IPS-20b (cell line): ENCODE data around the gene TAP1.
"Not testable (repeated sequence)": the region's sequence is repeated elsewhere in the genome, so short reads cannot be mapped to it uniquely, and the experiment has no call there.

Experiments used
- H3K27ac ChIP-seq: one replicate; pipeline ENCODE4 v1.5.1; 2013; ENCODE audit warnings: low read length
- H3K27me3 ChIP-seq: 2 replicates; pipeline ENCODE4 v1.6.1; 2013; ENCODE audit warnings: mild to moderate bottlenecking, low read length, inconsistent platforms; ENCODE audit not compliant: insufficient read depth
- H3K36me3 ChIP-seq: 2 replicates; pipeline ENCODE4 v1.6.1; 2013; ENCODE audit warnings: low read depth, mild to moderate bottlenecking, inconsistent platforms, low read length, moderate library complexity; ENCODE audit not compliant: insufficient read depth
- H3K4me1 ChIP-seq: 2 replicates; pipeline ENCODE4 v1.6.1; 2013; ENCODE audit warnings: mild to moderate bottlenecking, control low read depth, inconsistent platforms, low read length, moderate library complexity; ENCODE audit not compliant: insufficient read depth
- H3K4me3 ChIP-seq: 2 replicates; pipeline ENCODE4 v1.5.1; 2013; ENCODE audit warnings: mild to moderate bottlenecking, low read length, inconsistent platforms
- H3K9ac ChIP-seq: 2 replicates; pipeline ENCODE4 v1.6.1; 2013; ENCODE audit warnings: low read depth, mild to moderate bottlenecking, inconsistent platforms, low read length, moderate library complexity
- H3K9me3 ChIP-seq: 2 replicates; pipeline ENCODE4 v1.6.1; 2013; ENCODE audit warnings: mild to moderate bottlenecking, low read depth, low read length, inconsistent platforms; ENCODE audit not compliant: insufficient read depth

The TAP1 gene

DNA sequence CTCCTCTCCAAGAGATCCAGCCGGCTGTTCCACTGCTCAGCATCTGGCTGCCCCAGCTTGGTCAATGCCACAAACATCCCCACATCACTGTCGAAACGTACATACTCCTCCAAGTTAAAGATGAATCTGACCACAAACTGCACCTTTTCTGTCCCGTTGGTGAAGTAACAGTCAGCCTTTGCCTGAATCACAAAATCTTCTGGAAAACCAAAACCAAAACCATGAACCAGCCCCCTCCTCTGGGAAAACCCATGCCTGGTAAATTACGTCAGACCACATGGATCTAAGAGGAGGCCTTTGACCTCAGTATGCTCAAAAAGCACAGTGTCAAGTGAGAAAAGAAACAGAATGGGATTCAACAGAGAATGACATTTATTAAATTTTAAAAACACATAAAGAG, 38.4 kb downstream of the TAP1 start:
- H3K4me3 ChIP-seq = no peak overlapping the region
- no peak overlapping the region for H3K27ac ChIP-seq

GRCh38 chr6:32814145-32814544, 39.4 kb downstream of the TAP1 start:
- H3K36me3 ChIP-seq = no peaks in the 10 kb centered on the region
- H3K27ac ChIP-seq = no peak overlapping the region
- no peaks in the 10 kb centered on the region; the same call in 1 of the 2 replicates for H3K27me3 ChIP-seq
- no peak overlapping the region for H3K9ac ChIP-seq
- H3K4me3 ChIP-seq = no peak overlapping the region
- no peaks in the 10 kb centered on the region for H3K9me3 ChIP-seq
- no peaks in the 10 kb centered on the region for H3K4me1 ChIP-seq

More for the DNA sequence above, 38.4 kb downstream of the TAP1 start:
- Histone ChIP-seq H3K9ac (no peak overlapping the region), H3K4me1 (no peaks in the 10 kb centered on the region), H3K9me3 (no peaks in the 10 kb centered on the region), H3K36me3 (no peaks in the 10 kb centered on the region), H3K27me3 (no peaks in the 10 kb centered on the region; the same call in 1 of the 2 replicates)

DNA sequence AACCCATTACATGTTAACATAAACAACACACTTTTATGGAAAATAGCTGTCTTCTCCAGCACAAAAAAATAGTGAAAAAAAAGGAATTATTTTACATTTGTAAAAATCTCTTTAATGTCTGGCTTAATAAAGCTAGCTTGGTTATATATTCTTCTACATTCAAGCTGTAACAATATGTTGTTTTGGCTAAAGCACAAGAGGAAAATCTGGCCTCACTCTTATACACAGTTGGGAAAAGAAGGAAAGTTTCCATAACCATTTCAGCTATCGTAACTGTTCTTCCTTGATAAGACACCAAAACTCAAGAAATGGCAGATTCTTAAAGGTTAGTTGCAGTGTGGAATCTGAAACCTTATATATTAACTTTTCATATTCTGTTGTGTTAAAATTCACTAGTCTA, 44.3 kb downstream of the TAP1 start:
- no peaks in the 10 kb centered on the region for H3K9me3 ChIP-seq
- H3K9ac ChIP-seq = no peak overlapping the region
- H3K27ac ChIP-seq = no peak overlapping the region
- no peak overlapping the region for H3K4me3 ChIP-seq
- H3K27me3 ChIP-seq = no peaks in the 10 kb centered on the region; the same call in 1 of the 2 replicates
- no peaks in the 10 kb centered on the region for H3K36me3 ChIP-seq
- no peaks in the 10 kb centered on the region for H3K4me1 ChIP-seq

DNA sequence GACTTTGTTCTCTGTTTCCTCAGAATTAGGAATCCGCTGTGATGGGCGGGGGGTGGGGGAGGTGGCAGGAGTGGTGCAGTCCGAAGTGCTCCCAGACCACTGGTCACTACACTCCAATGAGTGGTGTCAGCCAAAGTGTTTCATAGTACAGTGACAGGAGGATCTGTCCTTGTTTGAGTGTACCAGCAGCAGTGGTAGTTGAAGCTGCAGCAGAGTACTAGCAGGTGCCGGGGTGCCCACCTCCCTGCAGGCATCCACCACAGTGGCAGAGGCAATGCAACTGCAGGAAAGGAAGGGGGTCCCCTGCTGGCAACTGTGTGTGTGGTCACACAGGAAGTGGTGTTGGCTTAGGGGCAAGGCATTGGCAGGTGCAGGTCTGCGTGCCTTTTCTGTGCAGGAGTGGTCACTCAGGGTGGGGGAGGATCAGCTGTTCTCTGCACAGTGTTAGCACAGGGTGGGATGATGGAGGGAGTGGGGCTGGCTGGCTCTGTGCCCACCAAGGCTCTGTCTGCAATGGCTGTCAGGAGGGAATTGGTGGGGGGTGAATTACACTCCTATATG, 46.4 kb downstream of the TAP1 start:
- H3K36me3 ChIP-seq = no peaks in the 10 kb centered on the region
- no peak overlapping the region for H3K27ac ChIP-seq
- no peak overlapping the region for H3K9ac ChIP-seq
- H3K27me3 ChIP-seq = no peaks in the 10 kb centered on the region
- no peaks in the 10 kb centered on the region; the same call in 1 of the 2 replicates for H3K9me3 ChIP-seq
- H3K4me1 ChIP-seq = no peaks in the 10 kb centered on the region
- H3K4me3 ChIP-seq = no peak overlapping the region

- H3K4me1 ChIP-seq, H3K4me3 ChIP-seq, H3K27me3 ChIP-seq, H3K9ac ChIP-seq, H3K27ac ChIP-seq, H3K9me3 ChIP-seq, H3K36me3 ChIP-seq: not testable (repeated sequence)
Measured at GRCh38 chr6:32805404-32805803, 48.1 kb downstream of the TAP1 start.

GRCh38 chr6:32803416-32803815, 50.1 kb downstream of the TAP1 start:
- Histone ChIP-seq H3K4me3 (no peak overlapping the region), H3K27me3 (no peaks in the 10 kb centered on the region), H3K9me3 (peaks cover 4% of the 10 kb centered on the region; the same call in 1 of the 2 replicates), H3K36me3 (no peaks in the 10 kb centered on the region), H3K4me1 (no peaks in the 10 kb centered on the region), H3K27ac (no peak overlapping the region), H3K9ac (no peak overlapping the region)

- no peak overlapping the region for H3K4me3 ChIP-seq
- H3K9me3 ChIP-seq = peaks cover 4% of the 10 kb centered on the region; the same call in 1 of the 2 replicates
- no peaks in the 10 kb centered on the region for H3K36me3 ChIP-seq
- no peak overlapping the region for H3K27ac ChIP-seq
- peaks cover 5% of the 10 kb centered on the region for H3K27me3 ChIP-seq
- no peaks in the 10 kb centered on the region for H3K4me1 ChIP-seq
- no peak overlapping the region for H3K9ac ChIP-seq
Measured at GRCh38 chr6:32799740-32800139, 53.8 kb downstream of the TAP1 start.

- no peak overlapping the region for H3K9ac ChIP-seq
- H3K4me3 ChIP-seq = no peak overlapping the region
- H3K27ac ChIP-seq = no peak overlapping the region
- peaks cover 9% of the 10 kb centered on the region for H3K27me3 ChIP-seq
- no peaks in the 10 kb centered on the region for H3K4me1 ChIP-seq
- no peaks in the 10 kb centered on the region for H3K36me3 ChIP-seq
- H3K9me3 ChIP-seq = peaks cover 4% of the 10 kb centered on the region; the same call in 1 of the 2 replicates
Measured at GRCh38 chr6:32799168-32799567, 54.3 kb downstream of the TAP1 start.

DNA sequence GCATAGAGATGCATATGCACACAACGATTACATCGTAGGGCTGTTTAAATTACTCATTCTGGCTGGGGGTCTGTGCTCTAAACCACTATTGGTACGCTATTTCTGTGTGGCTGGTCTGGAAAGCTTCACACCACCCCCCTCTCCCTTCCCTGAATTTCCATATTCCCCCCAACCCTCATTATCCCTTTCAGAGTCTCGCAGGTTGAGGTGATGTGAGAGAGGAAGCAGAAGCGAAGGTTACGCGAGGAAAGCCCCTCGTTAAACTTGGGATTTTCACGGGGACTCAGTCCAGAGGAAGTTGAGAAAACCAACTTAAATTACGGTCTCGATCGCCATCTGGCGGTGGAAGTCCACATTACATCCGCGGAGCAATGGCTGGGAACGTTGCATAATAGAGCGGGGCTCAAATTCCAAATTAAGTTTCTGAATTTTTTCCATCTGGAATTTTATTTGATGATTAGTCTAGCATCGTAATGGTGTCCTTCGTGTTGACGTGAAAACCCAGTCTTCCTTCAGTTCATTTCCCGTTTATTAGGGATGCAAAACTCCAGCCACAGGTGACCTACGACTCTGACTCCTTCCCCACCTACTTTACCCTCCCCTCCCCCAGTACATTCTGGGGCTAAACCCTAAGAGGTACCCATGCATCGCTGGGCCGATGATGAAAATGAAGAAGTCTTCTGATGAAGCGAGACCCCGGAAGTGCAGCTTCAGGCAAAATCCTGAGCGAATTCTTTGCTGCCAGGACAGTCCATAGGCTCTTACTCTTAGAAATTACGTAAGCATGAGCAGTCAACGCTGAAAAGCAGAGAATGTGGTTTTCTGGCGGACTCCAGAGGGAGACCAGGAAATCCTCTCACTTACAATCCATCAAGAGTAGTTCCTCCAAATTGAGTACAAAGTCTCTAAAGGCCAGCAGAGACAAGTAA, 56.4 kb downstream of the TAP1 start:
- H3K4me1 ChIP-seq = no peaks in the 10 kb centered on the region
- H3K9me3 ChIP-seq = 0 out of 2 replicates have a peak, but pooled peaks cover 4% of the 10 kb centered on the region

More for the DNA sequence above, 56.4 kb downstream of the TAP1 start:
- Histone ChIP-seq H3K9ac (0 out of 2 replicates have a peak overlapping the region, but pooled peaks have one; percentile 45), H3K27ac (no peak overlapping the region), H3K27me3 (peaks cover 9% of the 10 kb centered on the region), H3K4me3 (peak overlapping the region; percentile 60), H3K36me3 (no peaks in the 10 kb centered on the region)
